ENCODE measurements around the gene GFY.

The GFY gene

GRCh38 chr19:49425178-49425577, at the start of gene GFY:
TSS of gene GFY (plus strand) at chr19:49425388. CDS start at chr19:49426431, 1,043 bp downstream.
- no peak for DNase-seq

DNA sequence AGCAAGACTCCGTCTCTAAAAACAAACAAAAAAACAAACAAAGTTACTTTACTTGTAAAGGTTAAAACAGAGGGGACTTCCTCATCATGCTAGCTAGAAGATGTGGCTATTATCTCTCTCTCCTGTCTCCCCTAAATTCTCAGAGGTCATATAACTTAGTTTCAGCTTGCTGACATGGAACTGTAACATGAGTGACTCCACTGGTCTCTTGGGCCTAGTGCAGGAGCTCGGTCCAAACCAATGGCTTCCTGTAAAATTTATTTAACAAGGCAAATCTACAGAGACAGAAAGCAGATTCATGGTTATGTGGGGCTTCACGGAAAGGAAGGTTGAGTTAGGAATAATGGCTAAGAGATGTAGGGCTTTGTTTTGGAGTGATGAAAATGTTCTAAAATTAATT, 46.7 kb upstream of the GFY start:
- no peak for DNase-seq

DNA sequence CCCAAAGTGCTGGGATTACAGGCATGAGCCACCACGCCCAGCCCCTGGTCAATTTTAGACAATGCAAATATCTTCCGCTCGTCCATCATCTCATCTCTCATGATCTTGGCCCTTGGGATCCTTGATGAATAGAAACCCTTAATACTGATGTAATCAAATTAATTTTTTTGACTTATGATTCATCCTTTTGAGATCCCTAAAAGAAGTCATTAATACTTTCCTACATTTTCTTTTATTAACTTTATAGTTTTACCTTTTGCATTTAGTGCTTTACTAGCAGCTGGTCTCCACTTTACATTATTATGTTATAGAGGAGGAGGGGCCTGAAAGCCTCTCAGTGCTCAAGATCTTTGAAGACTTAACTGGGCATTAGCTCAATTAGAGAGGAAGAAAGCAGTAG, 44.8 kb upstream of the GFY start:
- no peak for DNase-seq

- DNase-seq: no peak
Measured at GRCh38 chr19:49382639-49383038, 42.5 kb upstream of the GFY start.

DNA sequence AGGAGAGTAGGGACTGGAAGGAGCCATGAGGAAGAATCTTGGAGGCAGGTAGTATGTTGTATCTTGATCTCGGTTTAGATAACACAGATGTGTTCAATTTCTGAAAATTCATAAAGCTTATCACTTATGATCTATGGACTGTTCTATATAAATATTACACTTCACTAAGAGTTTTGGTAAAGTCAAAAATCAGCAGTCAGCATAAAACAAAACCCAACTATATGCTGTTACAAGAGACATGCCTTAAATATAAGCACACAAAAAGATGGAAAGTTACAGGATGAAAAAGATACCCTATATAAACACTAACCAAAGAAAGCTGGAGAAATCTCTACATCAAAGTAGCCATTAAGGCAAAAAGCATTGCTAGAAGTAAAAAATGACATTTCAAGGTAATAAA, 41.6 kb upstream of the GFY start:
- DNase-seq: no peak

DNA sequence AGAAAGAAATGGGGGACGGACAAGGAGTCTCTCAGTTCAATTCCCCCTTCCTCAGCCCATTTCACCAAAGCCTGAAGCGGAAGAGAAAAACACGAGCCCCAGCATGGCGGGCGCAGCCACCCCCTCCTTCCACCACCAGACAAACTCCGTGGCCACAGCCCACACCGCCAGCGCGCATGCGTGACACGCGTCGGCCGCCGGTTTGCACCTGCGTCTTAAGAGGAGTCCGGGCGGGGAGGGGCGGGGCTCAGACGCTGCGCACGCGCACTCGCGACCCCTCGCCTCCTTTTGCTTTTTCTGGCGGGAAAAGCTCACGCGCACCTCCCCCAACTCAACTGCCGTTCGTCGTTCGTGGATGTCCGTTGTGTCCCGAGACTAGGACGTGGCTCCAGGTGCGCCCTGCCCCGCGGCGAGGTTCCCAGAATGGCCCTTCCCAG, 37.2 kb upstream of the GFY start, which contains the start of gene KASH5:
Gene KASH5 (plus strand): TSS at position 314 of the 437 bp plus-strand sequence. CDS start 2,635 bp downstream, outside the sequence.
- peak; percentile 45 for DNase-seq

- no peak for DNase-seq
Measured at GRCh38 chr19:49389406-49389805, 35.8 kb upstream of the GFY start.

GRCh38 chr19:49390131-49390928, 34.9 kb upstream of the GFY start:
- no peak for DNase-seq

DNA sequence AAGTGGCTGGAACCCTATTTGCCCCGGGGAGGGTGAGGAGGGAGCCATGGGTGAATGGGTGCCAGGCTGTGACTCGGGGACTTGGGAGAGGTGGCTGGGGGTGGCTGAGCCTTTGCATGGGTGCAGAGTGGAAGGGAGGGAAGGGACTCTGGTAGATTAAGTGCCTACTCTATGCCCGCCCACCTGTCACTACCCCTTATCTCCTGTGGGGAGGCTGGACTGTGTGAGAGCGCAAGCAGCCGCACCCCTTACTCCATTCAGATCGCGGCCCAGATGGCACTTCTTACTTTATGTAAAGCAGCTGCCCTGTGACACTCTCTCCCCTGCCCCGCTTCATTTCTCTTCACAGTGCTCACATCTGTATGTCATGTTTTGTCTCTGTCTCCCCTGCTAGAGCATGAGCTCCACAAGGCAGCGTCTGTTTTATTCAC, 34.2 kb upstream of the GFY start:
- no peak for DNase-seq

GRCh38 chr19:49391581-49392399, 33.4 kb upstream of the GFY start:
- peak; percentile 68 for DNase-seq

DNA sequence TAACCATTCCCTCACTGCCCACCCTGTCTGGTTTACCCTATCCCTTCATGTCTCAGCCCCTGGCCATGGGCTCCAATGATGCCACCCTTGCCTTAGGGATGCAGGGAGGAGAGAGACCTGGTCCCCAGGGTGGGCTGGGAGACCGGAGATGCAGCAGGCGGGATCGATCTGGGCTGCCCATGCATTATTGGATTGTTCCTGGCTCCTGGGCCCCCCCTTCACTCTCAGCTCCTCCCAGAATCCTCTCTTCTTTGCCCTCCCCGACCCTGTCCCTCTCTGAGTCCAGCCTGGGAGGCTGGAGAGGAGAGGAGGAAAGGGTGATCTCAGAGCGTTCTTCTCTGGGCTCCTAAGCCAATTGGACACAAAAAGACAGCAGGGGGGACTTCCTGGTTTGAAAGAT, 31.3 kb upstream of the GFY start:
- DNase-seq: no peak

- DNase-seq: no peak
Measured at GRCh38 chr19:49395581-49396407, 29.4 kb upstream of the GFY start.

- no peak for DNase-seq
Measured at GRCh38 chr19:49396738-49397505, 28.3 kb upstream of the GFY start.

DNA sequence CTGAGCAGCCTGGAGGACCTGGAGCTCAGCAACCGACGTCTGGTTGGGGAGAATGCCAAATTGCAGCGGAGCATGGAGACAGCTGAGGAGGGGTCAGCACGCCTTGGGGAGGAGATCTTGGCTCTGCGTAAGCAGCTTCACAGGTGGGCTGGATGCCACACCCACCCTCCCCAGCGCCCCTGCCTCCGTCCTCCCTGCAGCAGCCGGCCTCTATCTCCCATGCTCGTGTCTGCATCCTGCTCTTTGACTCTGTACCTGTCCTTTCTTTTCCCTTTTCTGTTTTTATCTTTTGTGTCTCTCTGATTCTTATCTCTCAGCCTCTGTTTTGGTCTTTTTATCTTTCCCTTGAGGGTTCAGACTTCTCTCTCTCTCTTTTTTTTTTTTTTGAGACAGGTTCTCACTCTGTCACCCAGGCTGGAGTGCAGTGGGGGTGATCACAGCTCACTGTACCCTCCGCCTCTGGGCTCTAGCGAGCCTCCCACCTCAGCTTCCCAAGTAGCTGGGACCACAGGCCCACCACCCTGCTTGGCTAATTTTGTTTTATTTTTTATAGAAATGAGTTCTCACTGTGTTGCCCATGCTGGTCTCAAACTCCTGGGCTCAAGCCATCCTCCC, 27.1 kb upstream of the GFY start:
- no peak for DNase-seq

GRCh38 chr19:49398931-49399330, 26.3 kb upstream of the GFY start:
- DNase-seq: no peak

- DNase-seq: peak; percentile 22
Measured at GRCh38 chr19:49400029-49400428, 25.2 kb upstream of the GFY start.

DNA sequence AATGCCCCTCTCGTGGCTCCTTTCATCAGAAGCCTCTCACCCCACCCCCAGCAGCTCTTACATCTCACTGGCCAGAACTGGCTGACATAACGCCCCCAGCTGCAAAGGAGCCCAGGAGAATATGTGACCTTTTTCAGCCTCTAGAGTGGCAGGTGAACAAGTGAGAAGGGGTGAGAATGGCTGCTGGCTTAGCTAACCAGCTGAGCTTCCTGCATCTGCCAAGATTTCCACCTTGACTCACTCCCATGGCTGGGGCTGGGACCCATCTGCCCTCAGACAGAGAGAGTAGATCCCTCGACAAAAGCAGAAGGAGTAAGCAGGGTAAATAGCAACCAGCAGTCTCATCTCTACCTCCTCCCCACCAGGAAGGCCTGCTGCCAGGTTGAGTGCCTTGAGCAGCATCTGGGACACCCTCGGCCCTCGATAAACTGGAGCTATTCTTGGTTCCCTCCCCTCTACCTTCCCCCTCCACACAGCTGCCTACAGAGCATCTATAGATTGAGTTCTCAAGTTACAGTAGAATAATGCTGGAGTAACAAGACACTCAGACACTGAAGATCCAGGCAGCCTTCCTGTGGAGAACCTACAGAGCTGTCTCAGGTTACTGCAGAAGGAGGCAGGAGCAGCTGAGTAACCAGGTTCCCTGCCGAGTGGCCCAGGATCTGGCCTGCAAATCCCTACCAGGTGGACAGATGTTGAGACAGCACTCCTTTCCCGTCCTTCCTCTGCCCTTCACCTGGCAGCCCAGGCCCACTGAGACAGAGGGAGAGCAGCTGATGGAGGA, 21.6 kb upstream of the GFY start:
- peak; percentile 48 for DNase-seq

- DNase-seq: no peak
Measured at GRCh38 chr19:49407079-49407478, 18.1 kb upstream of the GFY start.

- no peak for DNase-seq
Measured at GRCh38 chr19:49407482-49408015, 17.6 kb upstream of the GFY start.

DNA sequence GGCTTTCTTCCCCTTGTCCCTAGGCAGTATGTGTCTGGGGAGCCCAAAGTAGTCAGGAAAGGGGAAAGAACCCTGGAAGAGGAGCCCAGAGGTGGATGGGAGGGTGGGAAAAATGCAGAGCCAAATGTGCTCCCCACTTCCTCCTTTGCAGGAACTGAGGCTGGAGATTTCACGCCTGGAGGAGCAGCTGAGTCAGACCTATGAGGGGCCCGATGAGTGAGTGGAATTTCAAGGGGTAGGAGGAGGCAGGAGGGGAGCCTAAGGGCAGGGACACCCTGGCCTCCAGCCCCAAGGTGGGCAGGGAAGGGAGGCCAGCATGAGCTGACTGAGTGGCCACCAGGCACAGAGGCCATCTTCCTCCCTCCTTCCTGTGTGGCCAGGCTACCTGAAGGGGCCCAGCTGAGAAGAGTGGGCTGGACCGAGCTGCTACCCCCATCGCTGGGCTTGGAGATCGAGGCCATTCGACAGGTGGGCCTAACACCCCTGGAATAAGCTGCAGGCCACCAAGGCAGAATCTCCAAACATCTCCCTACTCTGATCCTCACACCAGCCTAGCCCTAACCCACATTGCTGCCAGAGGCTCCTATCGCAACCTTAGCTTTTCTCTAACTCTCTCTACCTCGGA, 16.3 kb upstream of the GFY start:
- no peak for DNase-seq

Measured in fibroblast of upper back skin (primary cell).